HepG2 (cell line): ENCODE measurements around the gene TAF8. TPM values are rescaled to one million over a fixed set of nuclear protein-coding genes. Genes with fewer than 3 reads are reported as not detected.

Source experiments
- ATAC-seq: fragments of 200-7000 bp; cut with Tn5 transposase; 3 replicates; pipeline ENCODE4 v1.9.1; 2020; ENCODE audit warnings: mild to moderate bottlenecking, moderate library complexity
- BruUV-seq: library from RNA; stranded (reverse); fragments of 400-500 nt; replicated peaks from 2 replicates; lab custom pipeline; 2021; lab: Mats Ljungman, UMichigan
- CTCF ChIA-PET: fragments of 300-600 bp; formaldehyde crosslinking; extraction: SDS; loops from one replicate; lab custom pipeline; 2021; ENCODE audit warnings: low total read pairs, inconsistent platforms, low intra/inter-chr PET ratio; lab: Yijun Ruan, JAX
- POLR2A ChIA-PET: fragments of 350-600 bp; sonication (Branson Sonifier 250); formaldehyde crosslinking; loops from one replicate; lab custom pipeline; 2020; ENCODE audit warnings: antibody characterized with exemption, inconsistent platforms; lab: Yijun Ruan, JAX
- DNase-seq: peaks from one replicate; pipeline ENCODE4 v3.0.0-alpha.2; 2015; ENCODE audit warnings: low spot score
- FAIRE-seq: peaks from 3 replicates; lab custom pipeline; 2011; peaks lifted over from hg19 to GRCh38; lab: Jason Lieb, UNC
- H2AFZ ChIP-seq: one replicate; pipeline ENCODE4 v1.6.1; 2011; ENCODE audit warnings: low read length, inconsistent platforms
- H3K27ac ChIP-seq: fragments of 300-600 bp; 3 replicates; pipeline ENCODE4 v1.8.0; 2011; ENCODE audit warnings: mixed run types, mild to moderate bottlenecking, mixed read lengths, low read length, inconsistent platforms; ENCODE audit not compliant: insufficient read depth; ENCODE audit errors: extremely low read length
- H3K27me3 ChIP-seq, 2 experiments: fragments of 200-600 bp in 1 of 2; 2 replicates in 1 of 2; 3 replicates in 1 of 2; pipeline versions ENCODE4 v1.6.0 to v1.8.0; 2011; ENCODE audit warnings: low read length in 2 of 2, mild to moderate bottlenecking in 2 of 2, moderate library complexity in 2 of 2, inconsistent platforms in 1 of 2; ENCODE audit not compliant: insufficient read depth in 2 of 2, control insufficient read depth in 1 of 2
- H3K36me3 ChIP-seq, 2 experiments: fragments of 200-600 bp in 1 of 2; replicated peaks in 1 of 2; 2 replicates in 1 of 2; 3 replicates in 1 of 2; pipeline versions ENCODE4 v1.5.1 to v1.8.0; 2011; ENCODE audit warnings: low read length in 2 of 2, inconsistent platforms in 1 of 2; ENCODE audit not compliant: insufficient read depth in 2 of 2, control insufficient read depth in 1 of 2
- H3K4me1 ChIP-seq: 2 replicates; pipeline ENCODE4 v1.5.1; 2012; ENCODE audit warnings: low read length, inconsistent platforms; ENCODE audit not compliant: insufficient read depth
- H3K4me2 ChIP-seq: 2 replicates; pipeline ENCODE4 v1.6.0; 2011; ENCODE audit warnings: low read depth, low read length, inconsistent platforms
- H3K4me3 ChIP-seq, 3 experiments: fragments of 200-600 bp in 1 of 3; sonication (generic), shearing (Covaris generic) in 1 of 3; replicated peaks in 1 of 3; 2 replicates each; pipeline ENCODE4 v1.5.1; 2011 to 2016; ENCODE audit warnings: low read length in 3 of 3, inconsistent platforms in 2 of 3, low read depth in 2 of 3, mild to moderate bottlenecking in 2 of 3, control low read depth in 1 of 3, mixed read lengths in 1 of 3; ENCODE audit not compliant: insufficient read depth in 1 of 3
- H3K79me2 ChIP-seq: one replicate; pipeline ENCODE4 v1.6.1; 2011; ENCODE audit warnings: low read length, inconsistent platforms; ENCODE audit not compliant: insufficient read depth
- H3K9ac ChIP-seq: 2 replicates; pipeline ENCODE4 v1.6.0; 2011; ENCODE audit warnings: mild to moderate bottlenecking, low read depth, low read length, inconsistent platforms; ENCODE audit not compliant: insufficient read depth
- H3K9me3 ChIP-seq: 2 replicates; pipeline ENCODE4 v1.5.1; 2012; ENCODE audit warnings: mild to moderate bottlenecking, low read length
- H4K20me1 ChIP-seq: 2 replicates; pipeline ENCODE4 v1.6.0; 2011; ENCODE audit warnings: inconsistent platforms, mild to moderate bottlenecking, low read length, moderate library complexity; ENCODE audit not compliant: insufficient read depth
- AHR ChIP-seq: IDR thresholded peaks from 2 replicates; pipeline ENCODE4 v1.6.1; 2018; ENCODE audit warnings: missing genetic modification reagents, missing compliant biosample characterization
- CHCHD3 ChIP-seq: sonication (generic); formaldehyde crosslinking; IDR thresholded peaks from 2 replicates; pipeline ENCODE4 v1.8.0; 2022; ENCODE audit warnings: mild to moderate bottlenecking, missing genetic modification reagents, moderate library complexity
- EED ChIP-seq: sonication (generic); formaldehyde crosslinking; IDR thresholded peaks from 2 replicates; pipeline ENCODE4 v1.5.0; 2020; ENCODE audit warnings: mild to moderate bottlenecking, missing genetic modification reagents
- GABPA ChIP-seq, 2 experiments: IDR thresholded peaks; 2 replicates each; pipeline ENCODE4 v1.6.1; 2011 to 2016; ENCODE audit warnings: low read depth in 2 of 2, low read length in 1 of 2, missing biosample characterization in 1 of 2, missing genetic modification characterization in 1 of 2
- GFI1 ChIP-seq: sonication (generic); formaldehyde crosslinking; IDR thresholded peaks from 2 replicates; pipeline ENCODE4 v1.5.0; 2020; ENCODE audit warnings: missing genetic modification reagents, mild to moderate bottlenecking, borderline replicate concordance
- HES4 ChIP-seq: sonication (generic); formaldehyde crosslinking; IDR thresholded peaks from 2 replicates; pipeline ENCODE4 v1.9.0; 2021; ENCODE audit warnings: mild to moderate bottlenecking, missing genetic modification reagents, borderline replicate concordance
- MED1 ChIP-seq: sonication (generic); formaldehyde crosslinking; IDR thresholded peaks from 2 replicates; pipeline ENCODE4 v1.4.0; 2020; ENCODE audit warnings: missing genetic modification reagents
- USF2 ChIP-seq, 2 experiments: sonication (generic) in 1 of 2; formaldehyde crosslinking in 1 of 2; IDR thresholded peaks; 2 replicates each; pipeline versions ENCODE4 v1.5.1 to v1.6.1; 2011 to 2020; ENCODE audit warnings: borderline replicate concordance in 1 of 2, low read depth in 1 of 2, low read length in 1 of 2, mild to moderate bottlenecking in 1 of 2, missing genetic modification reagents in 1 of 2, moderate library complexity in 1 of 2
- ZKSCAN1 ChIP-seq: fragments of 150-350 bp; IDR thresholded peaks from 2 replicates; pipeline ENCODE4 v1.6.1; 2014; ENCODE audit warnings: low read length
- ZNF30 ChIP-seq: sonication (generic); formaldehyde crosslinking; IDR thresholded peaks from 2 replicates; pipeline ENCODE4 v1.5.0; 2020; ENCODE audit warnings: mild to moderate bottlenecking, missing genetic modification reagents
- ZNF703 ChIP-seq: sonication (generic); formaldehyde crosslinking; IDR thresholded peaks from 2 replicates; pipeline ENCODE4 v1.5.1; 2020; ENCODE audit warnings: missing genetic modification reagents, mild to moderate bottlenecking, moderate library complexity, borderline replicate concordance
- ZSCAN30 ChIP-seq: sonication (generic); formaldehyde crosslinking; IDR thresholded peaks from 2 replicates; pipeline ENCODE4 v1.5.0; 2020; ENCODE audit warnings: mild to moderate bottlenecking, missing genetic modification reagents
- ZXDC ChIP-seq: sonication (generic); formaldehyde crosslinking; IDR thresholded peaks from 2 replicates; pipeline ENCODE4 v1.5.0; 2020; ENCODE audit warnings: mild to moderate bottlenecking, missing genetic modification reagents
- WGBS: methylation state at CpG from one replicate; pipeline ENCODE4 v1.1.6; 2017; ENCODE audit warnings: low lambda C conversion rate; 5-methylcytosine and 5-hydroxymethylcytosine counted together
- in situ Hi-C: cut with HindIII; loops from 2 replicates; pipeline ENCODE4 v1.10.0; 2017; ENCODE audit warnings: low pct_unique_long_range_greater_than_20kb; ENCODE audit not compliant: extremely low pct_ligation_motif_present
- intact Hi-C: fragments of 100-400 bp; cut with micrococcal nuclease; formaldehyde crosslinking; loops from one replicate; pipeline ENCODE4 v1.10.0; 2022; ENCODE audit not compliant: unreplicated experiment
- polyA plus RNA-seq, 8 experiments: library from polyadenylated mRNA; depleted of rRNA in 3 of 8; stranded (reverse) in 7 of 8; unstranded in 1 of 8; fragments of >200 nt; fragmentation: Illumina TruSeq in 4 of 8; extraction: Trizol in 4 of 8; gene quantifications; 2 replicates each; pipeline versions ENCODE4 v1.2.1 to v1.2.3, GENCODE V29; 2011 to 2016; ENCODE audit warnings: low read depth in 4 of 8, missing spikeins in 1 of 8, mixed read lengths in 1 of 8; ENCODE audit not compliant: insufficient read depth in 1 of 8
- total RNA-seq, 5 experiments: library from RNA; depleted of rRNA; stranded (reverse); fragments of >200 nt; fragmentation: Illumina TruSeq; extraction: Trizol; gene quantifications; 2 replicates each; pipeline ENCODE4 v1.2.3, GENCODE V29; 2016; ENCODE audit warnings: low read depth in 1 of 5

Gene TAF8
- total and polyA plus RNA-seq, 2 of the 13 experiments (the other 11 are each of a cell fraction or from before 2014, with no cell fraction given): 25.2 to 25.8 TPM

GRCh38 chr6:42047790-42048405 lies 2.4 kb upstream of the TAF8 start:
- CTCF ChIA-PET: no interaction called here
- H2AFZ ChIP-seq: peak overlapping the region; percentile 69
- H3K79me2 ChIP-seq: peaks cover 9% of the 10 kb centered on the region
- WGBS: under 1% methylated on average over 8 of the region's 8 CpGs
- no peaks in the 10 kb centered on the region; a peak in 2 of 5 replicates for H3K27me3 ChIP-seq
- FAIRE-seq: no peak
- no peak overlapping the region for H3K27ac ChIP-seq
- H3K4me3 ChIP-seq: peak overlapping the region; percentile 78 to 88 (median 84)
- intact Hi-C loops: loop anchor here (10.0 kb wide), 1 partner anchor 323 kb away; no protein-coding TSS in a partner anchor
- peak; percentile 1 for ATAC-seq
- H3K9ac ChIP-seq: peak overlapping the region; percentile 64
- POLR2A ChIA-PET: interaction anchor here (1.1 to 4.9 kb wide), 5 partner anchors 127 to 516 kb away, joined by 3 to 46 read pairs (median 4); partner anchors contain the start of genes BYSL, FRS3, MED20 and TOMM6
- DNase-seq: no peak
- H4K20me1 ChIP-seq: no peaks in the 10 kb centered on the region
- H3K9me3 ChIP-seq: no peaks in the 10 kb centered on the region
- H3K36me3 ChIP-seq: peaks cover 4 to 9% of the 10 kb centered on the region in 2 experiments; a peak in 3 of 5 replicates
- H3K4me1 ChIP-seq: peaks cover 73% of the 10 kb centered on the region
- in situ Hi-C loops: loop anchor here (5.0 to 25.0 kb wide), 4 partner anchors 201 to 686 kb away; partner anchors contain the start of gene PRICKLE4
- H3K4me2 ChIP-seq: peak overlapping the region; percentile 97
- TSS peak; percentile 29 for BruUV-seq
- TF ChIP-seq ZNF30 (CRISPR knock-in tag): no peak
- TF ChIP-seq GFI1 (CRISPR knock-in tag): peak; percentile 36; the same call in 1 of the 2 replicates
- TF ChIP-seq ZXDC: peak; percentile 98
- TF ChIP-seq ZNF703 (CRISPR knock-in tag): no peak
- no peak for TF ChIP-seq EED (CRISPR knock-in tag)
- 0 out of 2 replicates have a peak, but pooled peaks have one; percentile 58 for TF ChIP-seq ZSCAN30
- no peak for TF ChIP-seq AHR
- no peak for TF ChIP-seq GABPA (IDR thresholded peaks at IDR 0.05; ENCODE audit: low read depth, low read length)
- TF ChIP-seq GABPA (CRISPR knock-in tag; IDR thresholded peaks at IDR 0.05; ENCODE audit: low read depth): no peak
- peak; percentile 11; the same call in 1 of the 2 replicates for TF ChIP-seq MED1
- no peak for TF ChIP-seq USF2 (IDR thresholded peaks at IDR 0.05; ENCODE audit: low read depth, low read length)
- 0 out of 2 replicates have a peak, but pooled peaks have one; percentile 37 for TF ChIP-seq USF2 (CRISPR knock-in tag; IDR thresholded peaks at IDR 0.05; ENCODE audit: borderline replicate concordance)
- peak; percentile 31; the same call in 1 of the 2 replicates for TF ChIP-seq ZKSCAN1
- TF ChIP-seq HES4 (CRISPR knock-in tag): peak; percentile 9; the same call in 1 of the 2 replicates
- no peak for TF ChIP-seq CHCHD3
